ENCODE results near the gene ZFP36L2. TPM values are rescaled to one million over a fixed set of nuclear protein-coding genes. Genes with fewer than 3 reads are reported as not detected.

Gene ZFP36L2
- total and polyA plus RNA-seq, 5 donors, result 40.3 to 73.0 (median 66.4) TPM

DNA sequence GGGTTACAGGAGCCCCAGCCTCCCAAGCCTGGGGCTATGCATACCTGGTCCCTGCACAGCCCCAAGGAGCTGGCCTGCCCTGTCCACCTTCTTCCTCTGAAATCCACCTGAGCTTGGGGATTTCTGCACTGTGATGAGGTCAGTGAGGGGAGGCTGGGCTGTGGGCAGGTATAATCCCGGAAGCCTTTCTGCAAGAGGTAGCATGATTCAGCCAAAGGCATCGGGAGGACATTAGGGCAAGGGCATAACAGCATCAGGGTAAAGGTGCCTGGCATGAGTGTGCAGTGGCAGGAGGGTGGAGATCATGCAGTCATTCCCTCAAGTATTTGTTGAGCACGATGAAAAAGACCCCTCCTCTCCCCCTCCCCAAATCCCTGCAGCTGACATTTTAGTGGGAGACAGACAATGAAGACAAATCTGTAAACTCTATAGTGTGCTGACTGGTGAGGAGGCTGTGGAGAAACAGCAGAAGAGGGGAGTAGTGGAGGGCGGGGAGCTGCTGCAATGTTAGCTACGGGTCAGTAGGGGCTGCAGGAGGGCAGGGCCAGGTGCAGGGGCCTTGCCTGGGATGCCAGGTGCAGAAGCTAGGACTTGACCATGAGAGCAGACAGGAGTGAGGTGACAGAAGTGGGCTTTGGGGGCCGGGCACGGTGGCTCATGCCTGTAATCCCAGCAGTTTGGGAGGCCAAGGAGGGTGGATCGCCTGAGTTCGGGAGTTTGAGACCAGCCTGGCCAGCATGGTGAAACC, 18.7 kb downstream of the ZFP36L2 start:
- DNase-seq, result peak in 2 of 3 donors; percentile 14 to 23
- no peak for ATAC-seq
- Histone ChIP-seq H3K4me1 (ENCODE audit: control insufficient read depth, insufficient read depth, low read length) (no peaks in the 10 kb centered on the region), H3K27ac (ENCODE audit: low read length) (no peak overlapping the region), H3K27me3 (ENCODE audit: control insufficient read depth, insufficient read depth) (no peaks in the 10 kb centered on the region), H3K4me3 (ENCODE audit: low read length) (no peak overlapping the region), H3K9me3 (ENCODE audit: control insufficient read depth, low read length) (no peaks in the 10 kb centered on the region)
- intact Hi-C loops (cut with DNase I), result no loop called here
- WGBS, result 81% methylated on average over 9 of the region's 9 CpGs

- ATAC-seq (no peak), DNase-seq (peak in 2 of 3 donors; percentile 27 to 31)
- no peak overlapping the region for H3K4me3 ChIP-seq (ENCODE audit: low read length)
- intact Hi-C loops (cut with DNase I), result no loop called here
- H3K9me3 ChIP-seq (ENCODE audit: control insufficient read depth, low read length), result no peaks in the 10 kb centered on the region
- 98% methylated on average over 7 of the region's 7 CpGs for WGBS
- H3K4me1 ChIP-seq (ENCODE audit: control insufficient read depth, insufficient read depth, low read length), result no peaks in the 10 kb centered on the region
- no peak overlapping the region for H3K27ac ChIP-seq (ENCODE audit: low read length)
- no peaks in the 10 kb centered on the region for H3K27me3 ChIP-seq (ENCODE audit: control insufficient read depth, insufficient read depth)
Measured at GRCh38 chr2:43206602-43207001, 19.8 kb downstream of the ZFP36L2 start.

- no peaks in the 10 kb centered on the region for H3K4me1 ChIP-seq (ENCODE audit: control insufficient read depth, insufficient read depth, low read length)
- no peak overlapping the region for H3K27ac ChIP-seq (ENCODE audit: low read length)
- no peak overlapping the region for H3K4me3 ChIP-seq (ENCODE audit: low read length)
- WGBS, result 94% methylated on average over 11 of the region's 11 CpGs
- intact Hi-C loops (cut with DNase I), result no loop called here
- DNase-seq, result peak in 1 of 3 donors; percentile 27
- no peak for ATAC-seq
- H3K9me3 ChIP-seq (ENCODE audit: control insufficient read depth, low read length), result no peaks in the 10 kb centered on the region
- H3K27me3 ChIP-seq (ENCODE audit: control insufficient read depth, insufficient read depth), result no peaks in the 10 kb centered on the region
Measured at GRCh38 chr2:43203373-43203772, 23.0 kb downstream of the ZFP36L2 start.

DNA sequence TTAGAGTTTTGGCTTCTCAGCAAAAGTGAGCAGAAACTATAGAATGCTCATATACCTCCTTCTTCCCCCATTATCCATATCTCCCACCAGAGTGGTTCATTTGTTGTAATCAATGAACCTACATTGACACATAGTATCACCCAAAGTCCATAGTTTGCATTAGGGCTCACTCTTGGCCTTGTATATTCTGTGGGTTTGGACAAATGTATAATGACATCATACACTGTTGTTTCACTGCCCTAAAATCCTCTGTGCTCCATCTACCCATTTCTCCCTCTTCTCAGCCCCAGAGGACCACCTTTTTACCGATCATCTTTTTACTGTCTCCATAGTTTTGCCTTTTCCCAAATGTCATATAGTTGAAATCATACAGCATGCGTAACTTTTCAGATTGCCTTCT, 24.1 kb downstream of the ZFP36L2 start:
- 74% methylated on average over 2 of the region's 2 CpGs for WGBS
- Histone ChIP-seq H3K4me3 (ENCODE audit: low read length) (no peak overlapping the region), H3K27ac (ENCODE audit: low read length) (no peak overlapping the region), H3K9me3 (ENCODE audit: control insufficient read depth, low read length) (no peaks in the 10 kb centered on the region), H3K4me1 (ENCODE audit: control insufficient read depth, insufficient read depth, low read length) (no peaks in the 10 kb centered on the region), H3K27me3 (ENCODE audit: control insufficient read depth, insufficient read depth) (no peaks in the 10 kb centered on the region)
- DNase-seq (no peak), ATAC-seq (no peak)
- intact Hi-C loops (cut with DNase I), result no loop called here

GRCh38 chr2:43201497-43201896, 24.9 kb downstream of the ZFP36L2 start:
- Histone ChIP-seq H3K4me3 (ENCODE audit: low read length) (no peak overlapping the region), H3K9me3 (ENCODE audit: control insufficient read depth, low read length) (no peaks in the 10 kb centered on the region), H3K27ac (ENCODE audit: low read length) (no peak overlapping the region), H3K27me3 (ENCODE audit: control insufficient read depth, insufficient read depth) (no peaks in the 10 kb centered on the region), H3K4me1 (ENCODE audit: control insufficient read depth, insufficient read depth, low read length) (no peaks in the 10 kb centered on the region)
- ATAC-seq (no peak), DNase-seq (peak in 1 of 3 donors; percentile 2)
- intact Hi-C loops (cut with DNase I), result no loop called here
- WGBS, result 57% methylated on average over 4 of the region's 4 CpGs

- ATAC-seq (no peak), DNase-seq (peak in 1 of 3 donors; percentile 14)
- H3K9me3 ChIP-seq (ENCODE audit: control insufficient read depth, low read length), result no peaks in the 10 kb centered on the region
- intact Hi-C loops (cut with DNase I), result no loop called here
- no peak overlapping the region for H3K4me3 ChIP-seq (ENCODE audit: low read length)
- no peaks in the 10 kb centered on the region for H3K4me1 ChIP-seq (ENCODE audit: control insufficient read depth, insufficient read depth, low read length)
- WGBS, result 96% methylated on average over 7 of the region's 7 CpGs
- H3K27me3 ChIP-seq (ENCODE audit: control insufficient read depth, insufficient read depth), result no peaks in the 10 kb centered on the region
- no peak overlapping the region for H3K27ac ChIP-seq (ENCODE audit: low read length)
Measured at GRCh38 chr2:43201016-43201415, 25.4 kb downstream of the ZFP36L2 start.

GRCh38 chr2:43199492-43200488, 26.6 kb downstream of the ZFP36L2 start:
- WGBS, result 82% methylated on average over 16 of the region's 16 CpGs
- Histone ChIP-seq H3K27ac (ENCODE audit: low read length) (no peak overlapping the region), H3K4me1 (ENCODE audit: control insufficient read depth, insufficient read depth, low read length) (no peaks in the 10 kb centered on the region), H3K9me3 (ENCODE audit: control insufficient read depth, low read length) (no peaks in the 10 kb centered on the region), H3K4me3 (ENCODE audit: low read length) (no peak overlapping the region), H3K27me3 (ENCODE audit: control insufficient read depth, insufficient read depth) (no peaks in the 10 kb centered on the region)
- peak in 1 of 3 donors; percentile 34 for DNase-seq
- peak in 1 of 2 donors; percentile 18 for ATAC-seq
- intact Hi-C loops (cut with DNase I), result no loop called here

DNA sequence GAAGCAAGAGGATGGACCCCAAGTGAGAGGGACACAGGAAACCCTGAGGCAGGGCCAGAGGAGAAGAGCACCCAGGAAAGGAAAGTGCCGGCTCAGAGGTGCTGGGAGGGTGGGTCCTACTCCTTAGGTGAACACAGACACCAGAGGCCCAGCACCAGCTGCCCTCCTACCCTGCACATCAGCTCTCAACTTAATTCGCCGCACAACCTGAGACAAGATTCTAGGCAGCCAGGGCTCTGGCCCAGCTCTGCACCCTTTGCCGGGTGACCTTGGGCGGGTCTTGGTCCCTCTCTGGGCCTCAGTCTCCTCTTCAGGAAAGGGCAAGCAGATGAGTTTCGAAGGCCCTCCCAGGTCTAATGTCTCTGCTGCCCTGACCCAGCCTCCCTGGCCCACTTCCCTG, 28.1 kb downstream of the ZFP36L2 start:
- ATAC-seq, result no peak

GRCh38 chr2:43197588-43197896, 28.9 kb downstream of the ZFP36L2 start:
- Histone ChIP-seq H3K27ac (ENCODE audit: low read length) (no peak overlapping the region), H3K4me1 (ENCODE audit: control insufficient read depth, insufficient read depth, low read length) (no peaks in the 10 kb centered on the region), H3K27me3 (ENCODE audit: control insufficient read depth, insufficient read depth) (no peaks in the 10 kb centered on the region), H3K4me3 (ENCODE audit: low read length) (no peak overlapping the region), H3K9me3 (ENCODE audit: control insufficient read depth, low read length) (no peaks in the 10 kb centered on the region)
- 92% methylated on average over 5 of the region's 5 CpGs for WGBS
- intact Hi-C loops (cut with DNase I), result no loop called here
- DNase-seq (no peak), ATAC-seq (no peak)

More for the DNA sequence above, 28.1 kb downstream of the ZFP36L2 start:
- WGBS, result 97% methylated on average over 6 of the region's 6 CpGs
- no peaks in the 10 kb centered on the region for H3K4me1 ChIP-seq (ENCODE audit: control insufficient read depth, insufficient read depth, low read length)
- no peak overlapping the region for H3K27ac ChIP-seq (ENCODE audit: low read length)
- no peaks in the 10 kb centered on the region for H3K27me3 ChIP-seq (ENCODE audit: control insufficient read depth, insufficient read depth)
- no peak overlapping the region for H3K4me3 ChIP-seq (ENCODE audit: low read length)
- intact Hi-C loops (cut with DNase I), result no loop called here
- peak in 1 of 3 donors; percentile 14 for DNase-seq
- no peaks in the 10 kb centered on the region for H3K9me3 ChIP-seq (ENCODE audit: control insufficient read depth, low read length)

DNA sequence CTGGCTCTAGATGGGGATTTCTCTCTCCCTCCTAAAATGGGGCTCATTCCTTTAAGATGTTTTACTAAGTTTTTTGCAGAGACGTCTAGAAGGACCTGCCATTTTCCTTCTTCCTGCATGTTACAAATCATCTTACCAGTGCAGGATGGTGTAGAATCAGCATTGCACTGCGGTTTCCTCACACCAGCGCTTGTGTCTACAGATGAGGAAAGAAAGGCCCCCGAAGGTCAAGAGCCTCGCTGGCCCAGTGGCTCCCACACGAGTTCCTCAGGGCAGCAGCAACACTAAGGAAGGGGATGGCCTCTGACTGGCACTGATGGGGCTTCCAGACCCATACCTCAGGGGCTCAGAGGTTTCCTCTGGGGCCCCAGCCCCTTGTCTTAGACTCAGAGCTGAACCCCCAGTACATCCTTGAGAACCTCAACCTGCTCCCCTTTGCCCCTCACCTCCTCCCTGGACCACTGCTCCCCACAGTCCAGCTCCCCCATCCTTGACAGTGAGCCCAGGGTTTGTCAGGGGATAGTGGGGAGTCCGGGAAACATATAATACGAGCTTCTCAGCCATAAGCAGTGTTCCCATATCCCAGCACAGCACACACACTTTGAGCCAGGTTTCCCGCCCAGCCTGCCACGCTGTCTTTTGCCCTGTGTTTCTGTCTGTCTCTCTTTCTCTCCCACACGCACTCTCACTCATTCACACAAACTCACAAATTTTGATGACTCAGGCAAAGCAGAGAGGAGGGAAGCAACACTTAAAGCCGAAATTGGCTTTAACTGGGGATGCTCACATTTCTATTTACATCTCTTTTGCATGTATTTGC, 29.4 kb downstream of the ZFP36L2 start:
- no peak for ATAC-seq
- Histone ChIP-seq H3K27ac (ENCODE audit: low read length) (no peak overlapping the region), H3K9me3 (ENCODE audit: control insufficient read depth, low read length) (no peaks in the 10 kb centered on the region), H3K4me1 (ENCODE audit: control insufficient read depth, insufficient read depth, low read length) (no peaks in the 10 kb centered on the region), H3K4me3 (ENCODE audit: low read length) (no peak overlapping the region), H3K27me3 (ENCODE audit: control insufficient read depth, insufficient read depth) (no peaks in the 10 kb centered on the region)
- intact Hi-C loops (cut with DNase I), result no loop called here
- WGBS, result 77% methylated on average over 12 of the region's 12 CpGs
- peak in 1 of 3 donors; percentile 16 for DNase-seq
